Stimulated activated CD8-positive, alpha-beta memory T cell treated with anti-CD3 and anti-CD28 coated beads, Interleukin-15, amount 100 ng/mL, for 1 hour (primary cell): Measurements from ENCODE around the gene SMPD3.

Experiments used
- DNase-seq: peaks from one replicate; pipeline ENCODE4 v3.0.0-alpha.2; 2020; ENCODE audit warnings: low read depth

The SMPD3 gene

DNA sequence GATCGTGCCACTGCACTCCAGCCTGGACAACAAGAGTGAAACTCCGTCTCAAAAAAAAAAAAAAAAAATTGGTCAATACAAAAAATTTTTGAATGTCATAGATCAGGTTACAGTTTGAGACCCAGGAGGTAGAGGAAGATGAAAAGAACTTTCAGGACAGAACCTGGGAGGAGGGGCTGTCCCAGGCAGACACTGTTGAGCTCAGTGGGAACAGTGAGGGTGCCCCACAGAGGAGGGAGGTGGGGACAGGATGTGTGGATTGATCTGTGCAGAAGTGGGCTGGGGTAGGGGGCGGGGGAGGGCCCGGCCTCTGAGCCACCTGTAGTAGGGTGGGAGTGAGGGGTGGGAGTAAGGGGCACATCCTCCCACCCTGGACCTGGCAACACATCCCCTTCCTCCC lies 79.1 kb downstream of the SMPD3 start:
- DNase-seq, result no peak

DNA sequence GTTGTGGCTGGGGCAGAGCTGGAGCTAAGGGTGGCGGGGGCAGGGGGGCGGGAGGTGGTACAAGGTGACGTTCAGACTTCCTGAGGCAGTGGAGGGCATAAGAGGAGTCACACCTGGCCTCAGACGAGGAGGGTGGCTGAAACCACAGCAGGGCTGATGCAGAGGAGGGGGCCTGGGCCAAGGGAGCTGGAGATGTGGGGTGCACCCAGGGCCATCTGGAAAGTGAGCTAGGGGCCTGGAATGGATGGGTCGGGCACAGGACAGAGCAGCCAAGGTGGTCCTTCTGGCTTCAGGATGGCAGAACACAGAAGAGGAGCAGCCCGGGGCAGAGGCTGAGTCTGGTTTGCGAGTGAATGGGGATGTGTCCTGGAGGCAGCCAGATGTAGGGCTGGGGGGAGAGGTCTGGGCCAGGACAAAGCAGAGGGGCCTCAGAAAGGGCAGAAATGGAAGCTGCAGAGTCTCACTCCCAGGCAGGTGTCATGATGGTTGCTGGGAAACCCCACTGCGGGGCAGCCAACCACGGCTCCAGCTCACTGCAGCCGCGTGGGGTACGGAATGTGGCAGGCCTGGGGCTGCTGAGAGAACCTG lies 79.9 kb downstream of the SMPD3 start:
- no peak for DNase-seq

- no peak for DNase-seq
These were observed 80.4 kb downstream of the SMPD3 start for GRCh38 chr16:68367891-68368290.

DNA sequence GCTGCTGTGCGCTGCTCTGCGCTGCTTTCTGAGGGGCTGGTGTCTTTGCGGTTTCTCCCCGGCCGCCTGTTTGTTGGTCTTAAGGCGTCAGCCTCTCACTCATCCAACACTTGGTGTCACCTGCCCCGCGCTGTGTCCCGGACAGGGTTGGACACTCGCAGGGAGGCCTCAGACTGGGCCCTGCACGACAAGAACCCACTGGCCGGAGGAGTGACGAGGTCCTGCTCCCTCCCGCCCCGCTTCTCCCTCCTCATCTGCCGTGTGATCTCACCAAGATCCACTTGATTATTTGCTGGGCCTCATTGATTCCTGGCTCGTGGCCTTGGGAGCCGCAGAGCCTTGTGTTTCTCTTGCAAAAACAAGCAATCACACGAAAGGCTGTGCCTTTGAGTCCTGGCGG lies 80.9 kb downstream of the SMPD3 start:
- DNase-seq, result no peak

GRCh38 chr16:68367030-68367429 lies 81.3 kb downstream of the SMPD3 start:
- DNase-seq, result no peak

DNA sequence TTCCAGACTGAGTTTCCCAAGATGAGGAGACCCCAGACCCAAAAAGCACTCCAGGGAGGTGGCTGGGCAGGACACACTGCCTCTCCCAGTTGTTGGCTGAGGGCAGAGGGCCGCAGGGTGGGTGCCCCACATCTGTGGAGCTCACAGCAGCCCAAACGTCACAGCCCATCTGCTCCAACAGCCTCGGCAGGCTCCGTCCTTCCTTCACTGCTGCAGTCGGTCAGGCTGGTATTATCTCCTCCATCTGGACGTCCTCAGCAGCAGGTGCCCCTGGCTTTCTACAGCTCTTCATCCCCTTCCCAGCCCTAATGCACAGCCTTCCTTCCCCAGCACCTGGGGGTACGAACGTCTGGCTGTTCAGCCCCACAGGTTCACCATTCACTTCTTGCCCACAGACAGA lies 82.2 kb downstream of the SMPD3 start:
- DNase-seq, result no peak

DNA sequence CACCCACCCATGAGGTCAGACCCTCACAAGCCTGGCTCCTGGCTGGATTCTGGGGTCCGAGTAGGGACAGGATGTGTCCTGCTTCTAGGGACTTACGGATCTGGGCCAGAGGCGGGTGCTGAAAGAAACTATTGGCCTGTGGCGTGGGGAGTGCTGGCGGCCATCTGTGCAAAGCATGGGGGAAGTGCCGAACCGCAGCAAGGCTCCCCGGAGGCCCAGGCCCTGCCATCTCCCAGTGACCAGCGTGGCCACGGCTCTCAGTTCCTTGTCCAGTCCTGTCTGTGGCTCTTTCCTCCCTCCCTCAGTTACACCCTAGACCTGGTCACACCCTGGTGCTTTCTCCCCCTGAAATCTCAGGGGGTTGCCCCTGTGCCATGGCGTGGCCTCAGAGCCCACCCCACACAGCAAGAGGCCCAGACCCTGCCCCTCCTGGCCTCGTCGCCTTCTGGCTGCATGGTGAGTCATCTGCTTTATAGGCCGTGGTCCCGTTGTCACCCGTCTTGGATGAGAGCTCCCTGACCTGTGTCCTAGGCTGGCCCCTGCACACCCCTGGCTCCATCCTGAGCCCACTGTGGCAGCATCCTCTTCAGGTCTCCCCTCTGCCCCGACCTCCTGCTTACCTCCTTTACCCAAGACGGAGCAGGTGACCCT lies 83.0 kb downstream of the SMPD3 start:
- DNase-seq, result no peak

- no peak for DNase-seq
These were observed 83.7 kb downstream of the SMPD3 start for GRCh38 chr16:68364561-68364998.

DNA sequence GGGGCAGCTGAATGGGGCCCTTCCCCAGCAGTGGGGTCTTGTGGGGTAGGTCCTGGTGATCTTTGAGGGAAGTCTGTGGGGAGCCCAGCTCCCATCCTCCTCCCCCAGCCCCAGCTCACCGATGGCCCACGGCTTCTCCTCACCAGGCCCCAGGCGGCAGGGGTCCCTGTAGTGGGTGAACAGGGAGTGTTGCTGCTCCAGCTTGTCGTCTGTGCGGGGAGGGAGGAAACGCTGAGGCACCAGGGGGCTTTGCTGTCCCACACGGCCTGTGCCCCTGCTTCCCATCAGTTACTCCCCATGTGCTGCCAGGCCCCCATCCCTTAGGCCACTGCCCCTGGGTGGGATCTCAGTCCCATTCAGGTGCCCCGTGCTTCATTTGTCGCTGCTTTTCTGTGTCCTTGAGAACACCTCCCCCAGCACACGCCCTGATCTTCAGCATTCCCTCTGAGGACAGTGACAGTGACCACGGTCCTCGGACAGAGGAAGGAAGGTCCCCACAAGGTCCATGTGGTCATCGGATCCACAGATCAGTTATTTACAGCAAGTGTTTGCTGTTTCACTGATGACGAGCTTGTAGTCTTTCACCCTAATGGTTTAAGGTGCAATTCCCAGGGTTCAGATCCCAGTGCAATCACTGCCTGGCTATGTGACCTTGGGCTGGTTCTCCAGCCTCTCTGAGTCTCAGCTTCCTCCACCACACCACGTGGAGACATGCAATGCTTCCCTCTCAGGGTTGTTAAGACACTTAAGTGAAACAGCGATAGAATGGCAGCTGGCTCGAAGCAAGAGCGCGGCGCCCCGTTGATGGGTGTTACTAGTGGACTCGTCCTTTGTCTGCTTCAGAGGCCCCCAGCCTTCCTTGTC lies 84.4 kb downstream of the SMPD3 start:
- no peak for DNase-seq

GRCh38 chr16:68362947-68363657 lies 85.2 kb downstream of the SMPD3 start:
- no peak for DNase-seq

GRCh38 chr16:68362262-68362913 lies 85.9 kb downstream of the SMPD3 start:
- DNase-seq, result no peak

GRCh38 chr16:68361485-68361884 lies 86.8 kb downstream of the SMPD3 start:
- no peak for DNase-seq

GRCh38 chr16:68360956-68361355 lies 87.4 kb downstream of the SMPD3 start:
- DNase-seq, result no peak

DNA sequence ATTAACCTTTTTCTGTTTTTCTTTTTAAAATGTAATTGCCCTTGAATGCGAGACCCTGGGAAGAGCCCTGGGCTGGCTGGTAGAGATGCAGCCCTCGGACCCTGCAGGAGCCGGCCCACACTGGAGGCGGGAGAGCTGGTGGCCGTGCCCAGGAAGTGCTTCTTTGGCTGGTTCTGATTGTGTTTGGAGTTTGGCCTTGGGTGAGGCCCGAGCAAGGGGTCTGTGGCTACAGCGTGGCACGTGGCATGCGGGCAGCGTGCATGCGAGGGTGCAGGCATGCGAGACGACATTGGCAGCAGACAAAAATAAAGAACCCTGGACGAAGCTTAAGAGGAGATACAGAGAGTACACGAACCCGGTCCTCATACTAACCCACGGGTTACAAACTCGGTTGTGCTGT lies 87.8 kb downstream of the SMPD3 start:
- DNase-seq, result no peak

DNA sequence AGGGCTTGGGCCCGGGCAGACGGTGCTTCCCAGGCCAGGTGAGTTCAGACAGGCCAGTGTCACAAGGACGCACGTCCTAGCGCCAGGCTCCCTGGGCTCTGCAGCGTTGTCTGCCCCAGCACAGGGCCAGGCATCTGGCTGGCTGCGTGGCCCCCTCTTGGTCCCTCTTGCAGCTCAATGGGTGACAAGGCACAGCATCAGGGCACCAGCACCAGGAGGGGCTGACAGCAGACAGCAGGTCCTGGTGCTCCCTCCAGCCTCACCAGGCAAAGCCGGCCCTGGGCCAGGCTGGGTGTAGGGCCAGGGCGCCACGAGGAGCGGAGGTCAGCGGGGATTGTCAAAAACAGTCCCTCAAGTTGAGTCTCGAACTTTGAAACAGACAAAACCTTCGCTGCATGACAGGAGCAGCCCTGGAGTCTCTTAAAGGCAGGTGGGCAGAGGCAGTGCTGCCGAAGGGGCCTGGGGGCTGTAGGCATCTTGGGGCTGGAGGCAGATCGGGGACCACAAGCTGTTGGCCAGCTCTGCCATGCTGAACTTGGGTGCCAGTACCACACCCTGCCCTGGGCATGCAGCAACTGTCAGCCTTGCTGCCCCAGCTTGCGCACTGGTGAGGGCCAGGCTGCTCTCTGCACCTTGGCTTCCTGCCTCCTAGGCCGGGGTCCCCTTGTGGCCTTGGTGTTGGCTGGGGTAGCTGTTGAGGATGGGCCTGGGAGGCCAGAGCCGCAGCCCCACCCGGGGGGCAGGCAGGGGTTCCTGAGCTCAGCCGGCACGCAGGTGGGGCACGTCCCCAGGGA lies 88.7 kb downstream of the SMPD3 start:
- DNase-seq, result no peak

- no peak for DNase-seq
These were observed 89.4 kb downstream of the SMPD3 start for GRCh38 chr16:68358951-68359350.

DNA sequence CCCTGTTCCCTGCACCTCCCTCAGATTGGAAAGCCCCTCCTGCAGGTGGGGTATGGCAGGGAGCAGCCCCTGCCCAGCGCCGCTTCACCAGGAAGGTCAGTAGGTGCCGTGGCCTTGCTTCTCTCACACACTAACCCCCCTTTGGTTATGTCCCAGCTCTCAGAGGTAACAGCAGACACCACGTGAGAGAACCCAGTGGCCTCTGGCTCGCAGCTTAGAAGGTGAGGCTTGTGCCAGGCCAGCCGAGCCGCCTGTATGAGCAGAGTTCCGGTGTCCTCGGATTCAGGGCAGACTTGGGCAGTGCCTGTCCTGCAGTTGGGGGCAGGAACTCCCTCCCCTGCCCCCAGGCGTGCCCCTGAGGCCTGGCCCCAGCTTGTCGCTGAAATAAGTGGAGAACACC lies 90.4 kb downstream of the SMPD3 start:
- no peak for DNase-seq

DNA sequence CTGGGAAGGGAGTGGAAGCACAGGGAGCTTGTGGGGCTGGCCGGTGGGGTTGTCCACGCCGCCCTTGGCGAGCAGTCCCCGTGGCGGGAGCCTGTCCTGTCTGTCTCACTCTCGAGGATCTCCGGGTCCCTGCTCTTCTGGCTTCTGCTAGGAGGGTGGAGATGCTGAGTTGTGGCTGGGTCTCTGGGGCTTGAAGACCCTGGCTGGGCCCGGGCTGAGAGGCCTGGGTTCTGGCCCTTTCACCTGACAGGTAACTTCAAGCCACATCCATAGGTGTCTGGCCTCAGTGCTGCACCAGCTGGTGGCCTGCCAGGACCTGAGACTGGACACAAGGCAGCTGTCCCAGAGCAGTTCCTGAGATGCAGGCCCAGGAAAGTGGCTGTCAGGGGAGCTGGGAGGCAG lies 90.8 kb downstream of the SMPD3 start:
- no peak for DNase-seq

- no peak for DNase-seq
These were observed 91.4 kb downstream of the SMPD3 start for GRCh38 chr16:68356919-68357286.

DNA sequence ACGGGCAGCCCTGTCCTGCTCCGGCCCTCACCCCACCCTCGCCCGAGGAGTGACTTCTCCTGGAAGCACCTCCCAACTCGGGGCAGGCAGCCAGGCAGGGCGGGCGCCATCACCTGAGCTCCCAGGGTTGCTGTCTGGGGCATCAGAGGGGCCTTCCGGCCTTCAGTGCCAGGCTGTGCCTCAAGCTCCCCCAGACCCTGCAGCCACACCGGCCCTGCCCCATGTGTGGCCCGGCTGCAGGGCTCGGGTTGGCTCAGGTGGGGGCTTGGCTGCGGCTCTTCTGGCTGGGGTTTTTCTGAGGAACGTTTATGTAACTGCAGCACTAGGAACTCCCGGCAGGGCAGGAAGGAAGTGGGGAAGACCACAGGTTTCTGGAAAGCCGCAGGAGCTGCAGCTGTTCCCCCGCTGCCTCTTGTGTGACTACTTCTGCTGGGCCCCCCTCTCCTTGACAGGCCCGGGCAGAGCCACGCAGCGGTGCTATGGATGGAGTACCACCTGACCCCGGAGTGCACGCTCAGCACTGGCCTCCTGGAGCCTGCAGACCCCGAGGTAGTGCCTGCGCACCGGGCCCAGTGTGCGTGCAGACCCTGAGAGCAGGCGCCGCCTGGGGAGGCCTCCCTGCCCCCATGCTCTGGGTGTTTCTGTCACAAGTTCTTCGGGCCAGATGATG lies 91.9 kb downstream of the SMPD3 start:
- DNase-seq, result peak; percentile 43
